Stimulated activated naive CD4-positive, alpha-beta T cell treated with Interleukin-2 at 50 U/mL for 16 hours (primary cell): ENCODE measurements around the gene SPC25.
"Not testable (repeated sequence)": the region's sequence is repeated elsewhere in the genome, so short reads cannot be mapped to it uniquely, and the experiment has no call there.

Source experiments
- DNase-seq: peaks from one replicate; lab custom pipeline; 2025; lab: John Stamatoyannopoulos, UW

SPC25 gene

DNA sequence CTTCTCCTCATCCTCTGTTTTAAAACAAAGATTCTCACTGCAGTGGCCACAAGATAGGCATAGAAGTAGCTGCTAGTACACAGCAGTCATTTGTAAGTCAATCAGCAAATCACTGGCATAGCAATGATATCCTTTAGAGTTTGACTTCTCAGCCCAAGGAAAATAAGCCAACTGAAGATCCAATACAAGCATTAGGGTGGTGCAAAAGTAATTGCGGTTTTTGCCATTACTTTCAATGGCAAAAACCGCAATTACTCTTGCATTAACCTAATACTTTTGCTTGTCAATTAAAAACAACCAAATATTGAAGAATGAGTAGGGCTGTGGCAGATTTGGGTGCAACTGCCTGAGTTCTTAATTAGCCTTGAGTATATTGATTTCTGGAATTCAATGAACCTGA is 13.7 kb upstream of the SPC25 start:
- no peak for DNase-seq

GRCh38 chr2:168901003-168901402 is 10.8 kb upstream of the SPC25 start, which contains the start of gene G6PC2:
Gene G6PC2, plus strand, starts transcription at chr2:168901291. Its CDS starts 41 bp downstream, at chr2:168901332.
- DNase-seq, result no peak

DNA sequence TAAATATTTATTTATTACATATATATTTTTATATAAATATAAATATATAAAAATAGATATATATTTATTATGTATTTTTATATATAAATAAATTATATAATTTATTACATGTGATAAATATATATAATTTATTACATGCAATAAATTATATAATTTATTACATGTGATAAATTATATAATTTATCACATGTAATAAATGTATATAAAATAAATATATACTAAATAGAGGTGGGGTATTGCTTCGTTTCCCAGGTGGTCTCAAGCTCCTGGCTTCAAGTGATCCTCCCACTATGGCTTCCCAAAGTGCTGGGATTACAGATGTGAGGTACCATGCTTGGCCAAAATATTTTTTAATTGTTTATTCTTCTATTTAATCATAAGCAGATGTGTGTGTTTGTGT is 7.2 kb upstream of the SPC25 start:
- no peak for DNase-seq

GRCh38 chr2:168896783-168897182 is 6.6 kb upstream of the SPC25 start:
- no peak for DNase-seq

DNA sequence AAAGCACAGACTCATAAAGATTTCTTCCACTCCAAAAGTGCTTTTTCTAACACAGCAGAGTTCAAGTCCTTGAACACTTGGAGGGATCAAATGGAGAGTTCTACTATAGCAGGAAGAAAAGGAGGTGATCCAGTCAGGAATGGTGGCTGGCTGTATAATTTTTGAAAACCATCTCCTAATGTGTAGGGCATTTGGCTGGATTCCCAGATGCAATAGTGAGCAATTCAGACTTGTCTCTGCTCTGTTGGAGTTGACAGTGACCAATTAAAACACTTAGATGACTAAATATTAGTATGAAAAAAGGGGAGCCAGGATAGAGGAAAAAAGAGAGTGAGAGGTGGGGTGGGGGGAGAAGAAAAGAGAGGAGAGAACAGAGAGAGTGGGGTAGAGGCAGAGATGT is 5.5 kb upstream of the SPC25 start:
- DNase-seq, result no peak

DNA sequence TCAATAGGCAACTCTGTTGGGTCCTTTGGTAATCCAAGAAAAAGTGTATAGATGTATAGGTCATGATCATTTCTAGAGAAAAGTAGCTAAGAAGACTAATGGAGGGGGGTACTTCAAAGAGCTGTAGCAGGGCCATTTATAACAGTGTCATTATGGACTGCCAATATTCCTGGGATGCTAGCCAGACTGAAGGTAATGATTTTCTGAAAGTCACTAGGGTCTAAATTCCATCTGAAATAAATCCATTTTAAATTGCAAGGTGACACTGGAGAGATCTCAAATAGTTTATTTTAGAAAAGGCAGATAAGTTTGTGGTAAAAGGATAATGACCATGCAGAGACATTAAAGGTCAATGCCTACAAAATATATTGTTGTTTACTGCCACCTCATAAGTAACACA is 4.5 kb upstream of the SPC25 start:
- DNase-seq, result no peak

DNA sequence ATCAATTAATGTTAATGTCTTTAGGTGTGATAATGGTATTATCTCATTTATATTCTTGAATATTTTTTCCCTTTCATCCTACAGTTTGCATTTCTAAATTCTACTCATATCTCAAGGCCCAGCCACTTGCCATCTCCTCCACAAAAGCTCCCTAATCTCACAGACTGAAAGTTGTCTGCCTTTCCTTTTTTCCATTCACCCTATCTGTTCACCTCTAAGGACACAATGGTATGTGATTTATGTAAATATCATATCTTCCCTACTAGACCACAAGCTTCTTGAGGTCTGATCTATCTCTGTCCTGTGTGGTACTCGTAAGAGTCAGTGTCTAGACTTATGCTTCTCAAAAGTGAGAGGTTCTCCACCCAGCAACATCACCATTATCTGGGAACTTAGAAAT is 3.9 kb upstream of the SPC25 start:
- DNase-seq, result no peak

GRCh38 chr2:168892327-168892726 is 2.1 kb upstream of the SPC25 start:
- DNase-seq, result no peak

- DNase-seq, result no peak
Observed at GRCh38 chr2:168889635-168890005, 610 bp downstream of the SPC25 start.

GRCh38 chr2:168884975-168885374 is 5.3 kb downstream of the SPC25 start:
- DNase-seq, result no peak

DNA sequence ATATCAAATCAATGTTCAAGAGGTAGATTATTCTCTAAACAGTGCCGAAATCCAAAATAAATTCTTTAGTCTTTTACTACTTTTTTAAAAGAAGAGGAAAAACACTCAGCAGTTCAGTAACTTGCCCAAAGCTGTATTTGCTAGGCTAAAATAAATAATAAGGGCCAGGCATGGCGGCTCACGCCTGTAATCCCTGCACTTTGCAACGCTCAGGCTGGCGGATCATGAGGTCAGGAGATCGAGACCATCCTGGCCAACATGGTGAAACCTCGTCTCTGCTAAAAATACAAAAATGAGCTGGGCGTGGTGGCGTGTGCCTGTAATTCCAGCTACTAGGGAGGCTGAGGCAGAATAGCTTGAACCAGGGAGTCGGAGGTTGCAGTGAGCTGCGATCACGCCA is 8.1 kb downstream of the SPC25 start:
- DNase-seq, result not testable (repeated sequence)

DNA sequence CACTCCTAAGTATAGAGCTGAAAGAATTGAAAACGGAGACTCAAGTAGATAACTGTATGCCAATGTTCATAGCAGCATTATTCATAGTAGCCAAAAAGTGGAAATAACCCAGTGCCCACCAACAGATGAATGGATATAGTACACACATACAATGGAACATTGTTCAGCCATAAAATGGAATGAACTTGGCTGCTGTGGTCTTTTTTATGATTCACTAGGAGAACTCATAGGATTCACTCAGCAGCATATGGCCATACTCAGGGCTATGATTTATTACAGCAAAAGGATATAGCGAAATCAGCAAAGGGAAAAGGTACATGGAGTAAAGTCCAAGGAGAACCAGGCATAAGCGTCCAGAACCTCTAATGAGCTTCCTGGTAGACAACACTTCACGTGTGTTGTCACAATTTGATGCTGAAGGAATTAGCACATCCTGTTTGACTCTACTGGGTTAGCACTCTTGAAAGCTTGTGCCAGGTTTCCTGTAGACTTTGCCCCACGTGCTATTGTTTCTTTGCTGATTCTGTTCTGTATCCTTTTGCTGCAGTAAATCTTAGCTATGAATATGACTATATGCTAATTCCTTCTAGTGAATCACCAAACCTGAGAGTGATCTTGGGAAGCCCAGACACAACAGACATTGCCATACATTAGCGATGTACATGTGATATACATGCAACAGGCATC is 15.7 kb downstream of the SPC25 start:
- DNase-seq, result no peak

DNA sequence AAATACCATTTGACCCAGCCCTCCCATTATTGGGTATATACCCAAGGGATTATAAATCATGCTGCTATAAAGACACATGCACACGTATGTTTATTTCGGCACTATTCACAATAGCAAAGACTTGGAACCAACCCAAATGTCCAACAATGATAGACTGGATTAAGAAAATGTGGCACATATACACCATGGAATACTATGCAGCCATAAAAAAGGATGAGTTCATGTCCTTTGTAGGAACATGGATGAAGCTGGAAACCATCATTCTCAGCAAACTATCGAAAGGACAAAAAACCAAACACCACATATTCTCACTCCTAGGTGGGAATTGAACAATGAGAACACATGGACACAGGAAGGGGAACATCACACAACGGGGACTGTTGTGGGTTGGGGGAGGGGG is 19.4 kb downstream of the SPC25 start:
- not testable (repeated sequence) for DNase-seq

GRCh38 chr2:168870369-168870768 is 19.9 kb downstream of the SPC25 start:
- DNase-seq, result not testable (repeated sequence)

DNA sequence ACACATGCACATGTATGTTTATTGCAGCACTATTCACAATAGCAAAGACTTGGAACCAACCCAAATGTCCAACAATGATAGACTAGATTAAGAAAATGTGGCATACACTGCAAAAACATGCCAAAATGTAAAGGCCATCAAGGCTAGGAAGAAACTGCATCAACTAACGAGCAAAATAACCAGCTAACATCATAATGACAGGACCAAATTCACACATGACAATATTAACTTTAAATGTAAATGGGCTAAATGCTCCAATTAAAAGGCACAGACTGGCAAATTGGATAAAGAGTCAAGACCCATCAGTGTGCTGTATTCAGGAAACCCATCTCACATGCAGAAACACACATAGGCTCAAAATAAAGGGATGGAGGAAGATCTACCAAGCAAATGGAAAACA is 23.1 kb downstream of the SPC25 start:
- DNase-seq, result not testable (repeated sequence)

- DNase-seq, result no peak
Observed at GRCh38 chr2:168858146-168858545, 32.1 kb downstream of the SPC25 start.

- no peak for DNase-seq
Observed at GRCh38 chr2:168855601-168856000, 34.6 kb downstream of the SPC25 start.

DNA sequence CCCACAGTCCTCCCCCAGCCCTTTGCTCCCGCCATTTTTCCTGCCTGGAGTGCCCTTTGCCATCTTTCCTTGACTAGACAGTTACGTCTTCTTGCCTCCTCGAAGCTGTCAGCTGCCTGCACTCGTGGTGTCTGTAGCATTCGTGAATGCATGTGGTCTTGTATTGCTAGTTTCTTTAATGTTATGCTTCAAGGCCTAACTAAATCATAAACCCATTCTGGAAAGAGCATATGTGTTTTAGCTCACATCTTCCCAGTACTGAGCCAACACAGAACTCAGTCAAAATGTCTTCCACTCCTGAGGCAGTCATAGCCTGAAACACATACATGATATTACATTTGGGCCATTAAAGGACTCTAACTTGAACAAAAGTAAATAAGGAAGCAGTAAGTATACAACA is 35.6 kb downstream of the SPC25 start:
- no peak for DNase-seq

- no peak for DNase-seq
Observed at GRCh38 chr2:168853471-168853870, 36.8 kb downstream of the SPC25 start.

DNA sequence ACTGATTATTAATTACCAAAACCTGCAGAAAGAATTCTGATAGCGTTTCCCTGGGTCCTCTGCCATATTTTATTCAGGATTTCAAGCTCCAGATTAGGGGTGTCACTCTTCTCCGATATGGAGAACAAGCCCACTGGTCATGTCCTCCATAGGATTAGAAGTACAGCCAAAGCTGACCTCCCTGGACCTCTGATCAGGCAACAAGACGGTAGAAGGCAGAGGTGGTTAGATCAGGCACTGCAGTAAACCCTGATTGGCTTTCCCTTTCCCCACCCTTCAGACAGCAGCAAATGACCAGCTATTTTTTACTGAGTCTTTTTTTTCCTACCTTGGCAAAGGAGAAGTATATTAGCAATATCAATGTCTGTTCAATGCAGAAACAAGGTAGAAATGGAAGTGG is 37.7 kb downstream of the SPC25 start:
- DNase-seq, result no peak

DNA sequence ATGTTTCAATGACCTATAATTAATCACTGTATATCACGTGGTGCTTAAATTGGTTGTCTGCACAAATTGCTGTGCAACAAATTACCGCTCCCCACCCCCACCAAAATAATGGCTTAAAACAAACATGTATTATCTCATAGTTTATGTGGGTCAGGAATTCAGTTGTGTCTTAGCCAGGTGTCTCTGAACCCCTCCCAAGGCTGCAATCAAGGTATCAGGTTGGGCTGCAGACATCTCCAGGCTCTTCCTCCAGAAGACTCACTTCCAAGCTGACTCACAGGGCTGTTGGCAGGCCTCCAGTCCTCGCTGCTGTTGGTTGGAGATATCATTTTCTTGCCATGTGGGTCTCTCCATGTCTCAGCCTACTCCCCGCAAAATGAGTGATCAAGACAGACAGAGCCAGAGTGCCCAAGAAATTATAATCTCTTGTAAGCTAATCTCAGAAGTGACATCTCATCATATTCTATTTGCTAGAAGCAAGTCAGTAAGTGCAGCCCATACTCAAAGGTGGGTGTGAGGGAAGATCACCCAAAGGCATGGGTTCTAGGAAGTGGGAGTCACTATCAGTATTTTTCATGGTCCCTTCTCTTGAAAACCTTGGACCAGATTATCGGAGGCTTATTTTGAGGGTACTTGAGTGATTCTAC is 38.4 kb downstream of the SPC25 start:
- DNase-seq, result no peak

DNA sequence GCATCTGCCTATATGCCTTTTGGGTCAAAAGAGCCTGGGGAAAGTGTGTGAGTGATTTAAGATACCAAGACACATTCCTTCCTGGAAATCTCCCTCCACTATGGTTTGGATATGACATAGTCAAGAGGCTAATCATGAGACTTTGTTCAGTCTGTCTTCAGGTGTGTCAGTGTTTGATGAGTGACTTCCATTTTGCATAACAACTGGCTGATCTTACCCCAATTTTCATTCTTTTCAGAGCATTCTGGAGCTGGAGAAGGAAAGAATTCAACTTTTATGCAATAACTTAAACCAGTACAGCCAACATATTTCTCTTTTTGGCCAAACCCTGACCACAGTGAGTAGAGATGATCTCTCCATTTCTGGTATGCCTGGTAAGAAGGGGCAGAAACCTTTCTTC is 39.4 kb downstream of the SPC25 start:
- no peak for DNase-seq

- no peak for DNase-seq
Observed at GRCh38 chr2:168849610-168850009, 40.6 kb downstream of the SPC25 start.

GRCh38 chr2:168848225-168848624 is 42.0 kb downstream of the SPC25 start:
- no peak for DNase-seq
